Measurements from ENCODE around the gene PSG4.
"Not testable (repeated sequence)": the region's sequence is repeated elsewhere in the genome, so short reads cannot be mapped to it uniquely, and the experiment has no call there.

The PSG4 gene

GRCh38 chr19:43205471-43206105 is at the start of gene PSG4:
Gene PSG4 (minus strand): TSS chr19:43205638. CDS start chr19:43205536, 102 bp downstream.
- not testable (repeated sequence) for DNase-seq

GRCh38 chr19:43251428-43251827 is 46.0 kb upstream of the PSG4 start:
- not testable (repeated sequence) for DNase-seq

- DNase-seq: not testable (repeated sequence)
Measured at GRCh38 chr19:43250296-43250695, 44.9 kb upstream of the PSG4 start.

- not testable (repeated sequence) for DNase-seq
Measured at GRCh38 chr19:43248635-43249002, 43.2 kb upstream of the PSG4 start.

- not testable (repeated sequence) for DNase-seq
Measured at GRCh38 chr19:43247243-43247880, 41.9 kb upstream of the PSG4 start.

GRCh38 chr19:43245848-43246247 is 40.4 kb upstream of the PSG4 start:
- DNase-seq: not testable (repeated sequence)

- DNase-seq: not testable (repeated sequence)
Measured at GRCh38 chr19:43242211-43242610, 36.8 kb upstream of the PSG4 start.

- not testable (repeated sequence) for DNase-seq
Measured at GRCh38 chr19:43238213-43238612, 32.8 kb upstream of the PSG4 start.

GRCh38 chr19:43235686-43236085 is 30.2 kb upstream of the PSG4 start:
- not testable (repeated sequence) for DNase-seq

GRCh38 chr19:43229315-43229714 is 23.9 kb upstream of the PSG4 start:
- no peak for DNase-seq

- DNase-seq: peak; percentile 33 to 41
Measured at GRCh38 chr19:43228730-43229129, 23.3 kb upstream of the PSG4 start.

GRCh38 chr19:43226986-43227385 is 21.5 kb upstream of the PSG4 start:
- not testable (repeated sequence) for DNase-seq

- no peak for DNase-seq
Measured at GRCh38 chr19:43224855-43225253, 19.4 kb upstream of the PSG4 start.

- not testable (repeated sequence) for DNase-seq
Measured at GRCh38 chr19:43224201-43224854, 18.9 kb upstream of the PSG4 start.

GRCh38 chr19:43221891-43222290 is 16.5 kb upstream of the PSG4 start:
- DNase-seq: not testable (repeated sequence)

- not testable (repeated sequence) for DNase-seq
Measured at GRCh38 chr19:43219136-43219535, 13.7 kb upstream of the PSG4 start.

- not testable (repeated sequence) for DNase-seq
Measured at GRCh38 chr19:43215881-43216280, 10.4 kb upstream of the PSG4 start.

GRCh38 chr19:43207991-43208390 is 2.6 kb upstream of the PSG4 start:
- DNase-seq: no peak

- peak in 1 of 2 experiments; percentile 20 for DNase-seq
Measured at GRCh38 chr19:43207174-43207573, 1.7 kb upstream of the PSG4 start.

- not testable (repeated sequence) for DNase-seq
Measured at GRCh38 chr19:43203611-43204010, 1.8 kb downstream of the PSG4 start.

- not testable (repeated sequence) for DNase-seq
Measured at GRCh38 chr19:43201891-43202290, 3.5 kb downstream of the PSG4 start.

- not testable (repeated sequence) for DNase-seq
Measured at GRCh38 chr19:43201337-43201801, 4.1 kb downstream of the PSG4 start.

GRCh38 chr19:43198686-43199419 is 6.6 kb downstream of the PSG4 start:
- peak; percentile 32 to 34 for DNase-seq
